Uterine smooth muscle cell (primary cell): Measurements from ENCODE around the gene THPO. TPM values are rescaled to one million over a fixed set of nuclear protein-coding genes. Genes with fewer than 3 reads are reported as not detected.

Source experiments
- total RNA-seq: library from RNA; depleted of rRNA; stranded (reverse); fragments of >200 nt; gene quantifications from 2 replicates; pipeline ENCODE4 v1.2.3, GENCODE V29; 2014

The THPO gene
- 0.25 and 0.66 TPM in 2 replicates for total RNA-seq

GRCh38 chr3:184377882-184378445 lies at the start of gene THPO:
Gene THPO (minus strand): TSS chr3:184378207. CDS start chr3:184376259, 1,948 bp downstream.

DNA sequence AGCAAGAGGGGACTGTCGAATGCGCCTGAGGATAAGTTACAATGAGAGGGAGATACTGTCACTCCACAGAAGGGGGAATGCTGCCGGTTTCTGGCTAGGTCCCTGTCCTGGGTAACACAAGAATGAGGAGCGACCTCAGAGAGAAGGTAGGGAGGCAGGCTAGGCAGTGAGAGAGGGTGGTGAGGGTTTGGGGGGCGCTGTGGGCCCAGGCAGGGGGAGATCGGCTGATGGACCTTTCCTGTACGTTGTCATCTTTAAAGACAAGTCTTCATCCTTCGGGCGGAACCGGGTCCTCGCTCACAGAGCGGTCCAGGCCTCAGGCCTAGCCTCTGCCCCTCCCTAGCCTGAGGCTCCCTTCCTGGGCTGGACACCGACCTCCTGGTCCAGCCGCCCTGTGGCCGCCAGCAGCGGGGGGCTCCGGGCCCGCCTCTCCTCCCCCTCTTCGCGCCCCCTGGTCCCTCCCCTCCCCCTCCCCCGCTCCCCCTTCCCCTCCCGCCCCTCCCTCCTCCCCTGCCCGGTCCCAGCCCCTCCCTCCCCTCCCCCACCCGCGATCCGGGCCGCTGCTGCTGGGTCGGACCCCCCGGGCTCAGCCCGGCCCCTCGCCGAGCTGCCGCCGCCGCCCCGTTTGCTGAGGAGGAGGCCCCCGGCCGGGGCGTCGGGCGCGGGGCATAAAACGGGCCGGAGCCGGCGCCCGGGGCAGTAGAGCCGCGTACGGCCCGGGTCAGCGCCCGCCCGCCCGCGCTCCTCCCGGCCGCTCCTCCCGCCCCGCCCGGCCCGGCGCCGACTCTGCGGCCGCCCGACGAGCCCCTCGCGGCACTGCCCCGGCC lies 1.6 kb upstream of the THPO start, which contains the start of gene CHRD:
CHRD (plus strand) TSS at position 697 of the 827 bp plus-strand sequence. CDS start 265 bp downstream, outside the sequence.

GRCh38 chr3:184361532-184361931 lies 16.5 kb downstream of the THPO start, which contains the start of the genes CLCN2 and POLR2H:
Gene CLCN2 (minus strand): TSS chr3:184361605. CDS start chr3:184361479, 126 bp downstream.
Gene POLR2H (plus strand): TSS chr3:184361710. CDS start chr3:184363493, 1,783 bp downstream.

GRCh38 chr3:184337399-184337714 lies 40.6 kb downstream of the THPO start, which contains the start of gene FAM131A:
Gene FAM131A (plus strand): TSS chr3:184337600. CDS start chr3:184337631, 31 bp downstream.

Other genes with a start within 250 kb of the THPO start
- gene EIF2B5, start 242.8 kb downstream of the THPO start, total RNA-seq: 37.4 and 57.3 TPM in 2 replicates
- gene DVL3, start 222.8 kb downstream of the THPO start, total RNA-seq: 30.9 and 38.6 TPM in 2 replicates
- gene AP2M1, start 203.4 kb downstream of the THPO start, total RNA-seq: 531 and 599 TPM in 2 replicates
- 51.6 and 57.7 TPM in 2 replicates for gene ABCF3, start 192.0 kb downstream of the THPO start, total RNA-seq
- gene VWA5B2, start 148.6 kb downstream of the THPO start, total RNA-seq: not detected in 2 replicates
- 31.5 and 33.0 TPM in 2 replicates for gene ALG3, start 129.2 kb downstream of the THPO start, total RNA-seq
- 1.6 and 2.2 TPM in 2 replicates for gene EEF1AKMT4, start 128.5 kb downstream of the THPO start, total RNA-seq
- gene CAMK2N2, start 116.7 kb downstream of the THPO start, total RNA-seq: 0.25 and 0.33 TPM in 2 replicates
- under 0.01 TPM in 1 of 2 replicates, not detected in the other for gene ECE2, start 102.2 kb downstream of the THPO start, total RNA-seq
- 711 and 1,487 TPM in 2 replicates for gene PSMD2, start 79.0 kb downstream of the THPO start, total RNA-seq
- gene EIF4G1, start 63.6 kb downstream of the THPO start, total RNA-seq: 282 and 359 TPM in 2 replicates
- gene FAM131A, start 40.6 kb downstream of the THPO start, total RNA-seq: 29.7 and 42.6 TPM in 2 replicates
- 2.7 and 4.1 TPM in 2 replicates for gene CLCN2, start 16.6 kb downstream of the THPO start, total RNA-seq
- 108 and 155 TPM in 2 replicates for gene POLR2H, start 16.5 kb downstream of the THPO start, total RNA-seq
- gene CHRD, start 1.8 kb upstream of the THPO start, total RNA-seq: 7.4 and 9.3 TPM in 2 replicates
- 4.5 and 8.5 TPM in 2 replicates for gene EPHB3, start 183.6 kb upstream of the THPO start, total RNA-seq